ENCODE measurements around the gene BHLHA9.
A peak's percentile ranks its signal among the peaks of the same experiment; 100 is the strongest.
"Not testable (repeated sequence)": the region's sequence is repeated elsewhere in the genome, so short reads cannot be mapped to it uniquely, and the experiment has no call there.

BHLHA9 gene

GRCh38 chr17:1299552-1300370 lies 29.5 kb downstream of the BHLHA9 start:
- Mint-ChIP-seq H3K4me1 (peaks cover 0 to 22% of the 10 kb centered on the region in 2 donors), H3K4me3 (no peak overlapping the region), H3K27me3 (peaks cover 31 to 42% of the 10 kb centered on the region in 2 donors), H3K27ac (no peak overlapping the region), H3K9me3 (no peaks in the 10 kb centered on the region), H3K36me3 (no peaks in the 10 kb centered on the region)
- no peak for ATAC-seq (replicated peaks)
- no peak for DNase-seq

GRCh38 chr17:1300371-1300905 lies 30.2 kb downstream of the BHLHA9 start:
- Mint-ChIP-seq H3K9me3 (no peaks in the 10 kb centered on the region), H3K27ac (no peak overlapping the region), H3K4me1 (peaks cover 0 to 17% of the 10 kb centered on the region in 2 donors), H3K36me3 (no peaks in the 10 kb centered on the region), H3K4me3 (no peak overlapping the region), H3K27me3 (peaks cover 31 to 42% of the 10 kb centered on the region in 2 donors)
- ATAC-seq (replicated peaks) (no peak), DNase-seq (no peak)

- Mint-ChIP-seq H3K27me3 (peaks cover 33 to 43% of the 10 kb centered on the region in 2 donors), H3K27ac (no peak overlapping the region), H3K9me3 (no peaks in the 10 kb centered on the region), H3K4me3 (no peak overlapping the region), H3K36me3 (no peaks in the 10 kb centered on the region), H3K4me1 (peaks cover 0 to 16% of the 10 kb centered on the region in 2 donors)
- ATAC-seq (replicated peaks) (no peak), DNase-seq (no peak)
Measured at GRCh38 chr17:1301546-1301945, 31.3 kb downstream of the BHLHA9 start.

- H3K9me3 Mint-ChIP-seq = peaks cover 0 to under 1% of the 10 kb centered on the region in 2 donors
- no peak overlapping the region for H3K4me3 Mint-ChIP-seq
- DNase-seq (no peak), ATAC-seq (replicated peaks) (no peak)
- H3K27ac Mint-ChIP-seq = no peak overlapping the region
- peaks cover 38 to 51% of the 10 kb centered on the region in 2 donors for H3K27me3 Mint-ChIP-seq
- H3K4me1 Mint-ChIP-seq = peaks cover 0 to 16% of the 10 kb centered on the region in 2 donors
- H3K36me3 Mint-ChIP-seq = no peaks in the 10 kb centered on the region
Measured at GRCh38 chr17:1302761-1303160, 32.5 kb downstream of the BHLHA9 start.

GRCh38 chr17:1304522-1304921 lies 34.3 kb downstream of the BHLHA9 start:
- Mint-ChIP-seq H3K4me1 (peaks cover 0 to 8% of the 10 kb centered on the region in 2 donors), H3K9me3 (peaks cover 0 to 1% of the 10 kb centered on the region in 2 donors), H3K27ac (no peak overlapping the region), H3K27me3 (peaks cover 32 to 36% of the 10 kb centered on the region in 2 donors), H3K36me3 (no peaks in the 10 kb centered on the region), H3K4me3 (no peak overlapping the region)
- ATAC-seq (replicated peaks) (no peak), DNase-seq (no peak)

- Mint-ChIP-seq H3K36me3 (no peaks in the 10 kb centered on the region), H3K27me3 (peaks cover 28 to 31% of the 10 kb centered on the region in 2 donors), H3K9me3 (peaks cover 0 to 1% of the 10 kb centered on the region in 2 donors), H3K4me1 (peaks cover 0 to 8% of the 10 kb centered on the region in 2 donors), H3K4me3 (no peak overlapping the region), H3K27ac (no peak overlapping the region)
- no peak for ATAC-seq (replicated peaks)
- DNase-seq = no peak
Measured at GRCh38 chr17:1304962-1305563, 34.8 kb downstream of the BHLHA9 start.

- H3K27ac Mint-ChIP-seq; H3K4me3 Mint-ChIP-seq; H3K4me1 Mint-ChIP-seq; H3K36me3 Mint-ChIP-seq; H3K9me3 Mint-ChIP-seq; ATAC-seq (replicated peaks); DNase-seq: not testable (repeated sequence)
- H3K27me3 Mint-ChIP-seq = peaks cover 15% of the 10 kb centered on the region in 2 donors
Measured at GRCh38 chr17:1307829-1308228, 37.6 kb downstream of the BHLHA9 start.

- Mint-ChIP-seq H3K27ac (no peak overlapping the region), H3K9me3 (peaks cover 0 to 1% of the 10 kb centered on the region in 2 donors), H3K4me1 (no peaks in the 10 kb centered on the region), H3K27me3 (peaks cover 20 to 31% of the 10 kb centered on the region in 2 donors), H3K36me3 (no peaks in the 10 kb centered on the region), H3K4me3 (no peak overlapping the region)
- ATAC-seq (replicated peaks) = peak; percentile 63 to 64
- no peak for DNase-seq
Measured at GRCh38 chr17:1312261-1312870, 42.1 kb downstream of the BHLHA9 start.

- ATAC-seq (replicated peaks) = no peak
- no peak overlapping the region for H3K27ac Mint-ChIP-seq
- peaks cover 16 to 25% of the 10 kb centered on the region in 2 donors for H3K27me3 Mint-ChIP-seq
- no peaks in the 10 kb centered on the region for H3K9me3 Mint-ChIP-seq
- no peak overlapping the region for H3K4me3 Mint-ChIP-seq
- H3K36me3 Mint-ChIP-seq = no peaks in the 10 kb centered on the region
- H3K4me1 Mint-ChIP-seq = no peaks in the 10 kb centered on the region
- DNase-seq = no peak
Measured at GRCh38 chr17:1313270-1314005, 43.2 kb downstream of the BHLHA9 start.

GRCh38 chr17:1315409-1315808 lies 45.2 kb downstream of the BHLHA9 start:
- H3K27ac Mint-ChIP-seq = no peak overlapping the region
- no peaks in the 10 kb centered on the region for H3K4me1 Mint-ChIP-seq
- no peak for DNase-seq
- H3K36me3 Mint-ChIP-seq = no peaks in the 10 kb centered on the region
- no peak for ATAC-seq (replicated peaks)
- no peaks in the 10 kb centered on the region for H3K9me3 Mint-ChIP-seq
- peaks cover 24 to 41% of the 10 kb centered on the region in 2 donors for H3K27me3 Mint-ChIP-seq
- no peak overlapping the region for H3K4me3 Mint-ChIP-seq

- Mint-ChIP-seq H3K4me1 (no peaks in the 10 kb centered on the region), H3K9me3 (no peaks in the 10 kb centered on the region), H3K27me3 (peaks cover 27 to 44% of the 10 kb centered on the region in 2 donors), H3K4me3 (no peak overlapping the region), H3K36me3 (no peaks in the 10 kb centered on the region), H3K27ac (peak overlapping the region; percentile 51)
- no peak for DNase-seq
- no peak for ATAC-seq (replicated peaks)
Measured at GRCh38 chr17:1315891-1316403, 45.7 kb downstream of the BHLHA9 start.
